Fibroblast of the aortic adventitia (primary cell): ENCODE results near the gene FAM43A. TPM values are rescaled to one million over a fixed set of nuclear protein-coding genes. Genes with fewer than 3 reads are reported as not detected.
A peak's percentile ranks its signal among the peaks of the same experiment; 100 is the strongest.

Source experiments
- DNase-seq: peaks from one replicate; pipeline ENCODE4 v3.0.0-alpha.2; 2010; ENCODE audit warnings: low read depth
- H3K4me3 ChIP-seq: 2 replicates; pipeline ENCODE4 v1.5.1; 2011; ENCODE audit warnings: low read depth, mild to moderate bottlenecking, control low read depth, low read length, moderate library complexity
- CTCF ChIP-seq: IDR thresholded peaks from 2 replicates; pipeline ENCODE4 v1.5.1; 2011; ENCODE audit warnings: mild to moderate bottlenecking, low read length, control low read depth, inconsistent platforms; ENCODE audit not compliant: insufficient read depth
- total RNA-seq: library from RNA; depleted of rRNA; stranded (reverse); fragments of >200 nt; gene quantifications from 2 replicates; pipeline ENCODE4 v1.2.3, GENCODE V29; 2012; ENCODE audit warnings: low replicate concordance

The FAM43A gene
- total RNA-seq, 1 donor: 12.7 TPM

- no peak for TF ChIP-seq CTCF
- H3K4me3 ChIP-seq: no peak overlapping the region
- no peak for DNase-seq
Observed at GRCh38 chr3:194664857-194665256, 20.8 kb upstream of the FAM43A start.

- no peak for DNase-seq
- no peak overlapping the region for H3K4me3 ChIP-seq
Observed at GRCh38 chr3:194667363-194667762, 18.3 kb upstream of the FAM43A start.

GRCh38 chr3:194671511-194671899 is 14.2 kb upstream of the FAM43A start:
- DNase-seq: peak; percentile 59
- TF ChIP-seq CTCF: peak; percentile 54
- H3K4me3 ChIP-seq: peak overlapping the region; percentile 93

More at GRCh38 chr3:194667363-194667762, 18.3 kb upstream of the FAM43A start:
- no peak for TF ChIP-seq CTCF

GRCh38 chr3:194671900-194672808 is 13.5 kb upstream of the FAM43A start, which contains the start of gene LSG1:
Gene LSG1 (minus strand): TSS chr3:194672191. CDS start chr3:194672162, 29 bp downstream.
- TF ChIP-seq CTCF: no peak
- peak within 1 kb of the TSS; percentile 93 for H3K4me3 ChIP-seq
- peak; percentile 98 for DNase-seq

GRCh38 chr3:194672876-194673275 is 12.8 kb upstream of the FAM43A start:
- peak overlapping the region; percentile 69 for H3K4me3 ChIP-seq
- DNase-seq: no peak
- no peak for TF ChIP-seq CTCF

GRCh38 chr3:194673761-194674160 is 11.9 kb upstream of the FAM43A start:
- DNase-seq: no peak
- TF ChIP-seq CTCF: no peak

More at GRCh38 chr3:194673761-194674160, 11.9 kb upstream of the FAM43A start:
- H3K4me3 ChIP-seq: no peak overlapping the region
